K562 (cell line): ENCODE results near the gene GP1BB. TPM values are rescaled to one million over a fixed set of nuclear protein-coding genes. Genes with fewer than 3 reads are reported as not detected.

Experiments used
- CBX3 ChIP-seq, 2 experiments: IDR thresholded peaks; 1 replicate in 1 of 2; 2 replicates in 1 of 2; pipeline ENCODE4 v1.6.1; 2012; ENCODE audit warnings: inconsistent platforms in 2 of 2, low read length in 2 of 2, borderline replicate concordance in 1 of 2, control low read depth in 1 of 2
- CHCHD3 ChIP-seq: fragments of 250-450 bp; sonication (Bioruptor Pico); IDR thresholded peaks from 2 replicates; pipeline ENCODE4 v2.1.2; 2022; ENCODE audit warnings: mild to moderate bottlenecking
- E2F3 ChIP-seq: fragments of 250-450 bp; sonication (Bioruptor Pico); IDR thresholded peaks from 2 replicates; pipeline ENCODE4 v1.4.0; 2020; ENCODE audit warnings: mild to moderate bottlenecking
- KDM5B ChIP-seq: fragments of 200-600 bp; sonication (generic); IDR thresholded peaks from 2 replicates; pipeline ENCODE4 v1.6.1; 2012; ENCODE audit warnings: low read depth, mild to moderate bottlenecking, moderate library complexity, low read length, control low read depth, inconsistent platforms; ENCODE audit not compliant: insufficient replicate concordance
- L3MBTL2 ChIP-seq: fragments of 450-650 bp; IDR thresholded peaks from 2 replicates; pipeline ENCODE4 v1.6.1; 2016; ENCODE audit warnings: mild to moderate bottlenecking, moderate library complexity
- MTA3 ChIP-seq: fragments of 450-650 bp; formaldehyde crosslinking; IDR thresholded peaks from 2 replicates; pipeline ENCODE4 v1.6.1; 2017; ENCODE audit warnings: mild to moderate bottlenecking, borderline replicate concordance
- SPI1 ChIP-seq: IDR thresholded peaks from 2 replicates; pipeline ENCODE4 v1.6.1; 2011; ENCODE audit warnings: low read depth, low read length, control low read depth, borderline replicate concordance
- polyA plus RNA-seq, 8 experiments: library from polyadenylated mRNA; depleted of rRNA in 4 of 8; stranded (reverse) in 5 of 8; unstranded in 3 of 8; fragments of >200 nt; fragmentation: Nextera tagmentation in 2 of 8; fragmentation: Illumina TruSeq in 1 of 8; extraction: Ambion mirVana in 2 of 8; extraction: Trizol in 1 of 8; gene quantifications; 2 replicates each; pipeline versions ENCODE4 v1.2.1 to v1.2.3, GENCODE V29; 2011 to 2014; ENCODE audit warnings: inconsistent platforms in 1 of 8, missing spikeins in 1 of 8
- total RNA-seq, 7 experiments: library from RNA; depleted of rRNA in 6 of 7; stranded (reverse); fragments of >200 nt in 6 of 7; fragmentation: Illumina TruSeq in 2 of 7; extraction: Trizol in 2 of 7; gene quantifications; 2 replicates each; pipeline versions ENCODE4 v1.2.1 to v1.2.3, GENCODE V29; 2011 to 2021; ENCODE audit warnings: low replicate concordance in 1 of 7
- TF ChIP-seq, protein P1 (sequence below), 2 experiments: fragments of 150-350 bp in 1 of 2; IDR thresholded peaks; 2 replicates each; pipeline ENCODE4 v1.6.1; 2012 to 2016; ENCODE audit warnings: low read depth in 2 of 2, low read length in 2 of 2, mild to moderate bottlenecking in 1 of 2, moderate library complexity in 1 of 2
- TF ChIP-seq, protein P2 (sequence below): fragments of 250-450 bp; sonication (Bioruptor Pico); IDR thresholded peaks from 2 replicates; pipeline ENCODE4 v1.8.0; 2022; ENCODE audit warnings: inconsistent platforms, mild to moderate bottlenecking, moderate library complexity, borderline replicate concordance
- TF ChIP-seq, protein P3 (sequence below): sonication (generic); formaldehyde crosslinking; IDR thresholded peaks from 2 replicates; pipeline ENCODE4 v1.8.1; 2023; ENCODE audit warnings: mild to moderate bottlenecking, missing genetic modification reagents
- TF ChIP-seq, protein P4 (sequence below): sonication (generic); formaldehyde crosslinking; IDR thresholded peaks from 2 replicates; pipeline ENCODE4 v1.9.0; 2022; ENCODE audit warnings: mild to moderate bottlenecking, missing genetic modification reagents

The GP1BB gene
- total and polyA plus RNA-seq, 9 of the 15 experiments (the other 6 are each of a cell fraction or from before 2014, with no cell fraction given) = 0.69 to 162 (median 2.8) TPM

DNA sequence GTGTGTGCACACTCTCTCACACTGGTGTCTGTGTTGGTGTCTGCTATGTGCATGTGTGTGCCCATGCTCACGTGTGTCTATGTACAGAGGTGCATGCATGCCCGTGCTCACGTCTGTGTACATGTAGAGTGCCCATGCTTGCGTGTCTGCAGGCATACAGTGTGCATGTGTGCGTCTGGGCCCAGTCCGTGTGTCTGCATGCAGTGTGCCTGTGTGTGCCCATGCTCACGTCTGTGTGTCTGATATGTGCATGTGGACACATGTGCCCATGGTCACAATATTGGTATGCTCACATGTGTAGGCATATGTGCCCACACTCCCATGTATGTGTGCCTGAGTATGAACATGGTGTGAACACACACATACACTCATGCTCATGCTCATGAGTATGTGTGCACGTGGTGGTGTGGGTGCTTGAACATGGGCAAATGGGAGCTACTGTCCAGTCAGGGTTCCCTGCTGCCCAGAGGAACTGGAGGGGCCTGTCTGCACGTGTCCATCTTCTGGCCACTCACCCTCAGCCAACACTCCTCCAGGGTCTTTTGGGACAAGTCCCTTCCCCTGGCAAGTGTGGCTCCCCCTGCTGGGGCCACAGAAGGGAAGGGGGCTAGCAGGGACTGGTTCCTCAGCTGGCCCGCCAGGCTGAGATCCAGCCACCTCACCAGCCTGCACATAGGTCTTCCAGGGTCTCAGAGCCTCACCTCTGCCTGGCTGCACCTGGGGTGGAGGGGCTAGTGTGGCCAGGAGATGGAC is 29.9 kb downstream of the GP1BB start (continued):
- TF ChIP-seq, protein P1, sequence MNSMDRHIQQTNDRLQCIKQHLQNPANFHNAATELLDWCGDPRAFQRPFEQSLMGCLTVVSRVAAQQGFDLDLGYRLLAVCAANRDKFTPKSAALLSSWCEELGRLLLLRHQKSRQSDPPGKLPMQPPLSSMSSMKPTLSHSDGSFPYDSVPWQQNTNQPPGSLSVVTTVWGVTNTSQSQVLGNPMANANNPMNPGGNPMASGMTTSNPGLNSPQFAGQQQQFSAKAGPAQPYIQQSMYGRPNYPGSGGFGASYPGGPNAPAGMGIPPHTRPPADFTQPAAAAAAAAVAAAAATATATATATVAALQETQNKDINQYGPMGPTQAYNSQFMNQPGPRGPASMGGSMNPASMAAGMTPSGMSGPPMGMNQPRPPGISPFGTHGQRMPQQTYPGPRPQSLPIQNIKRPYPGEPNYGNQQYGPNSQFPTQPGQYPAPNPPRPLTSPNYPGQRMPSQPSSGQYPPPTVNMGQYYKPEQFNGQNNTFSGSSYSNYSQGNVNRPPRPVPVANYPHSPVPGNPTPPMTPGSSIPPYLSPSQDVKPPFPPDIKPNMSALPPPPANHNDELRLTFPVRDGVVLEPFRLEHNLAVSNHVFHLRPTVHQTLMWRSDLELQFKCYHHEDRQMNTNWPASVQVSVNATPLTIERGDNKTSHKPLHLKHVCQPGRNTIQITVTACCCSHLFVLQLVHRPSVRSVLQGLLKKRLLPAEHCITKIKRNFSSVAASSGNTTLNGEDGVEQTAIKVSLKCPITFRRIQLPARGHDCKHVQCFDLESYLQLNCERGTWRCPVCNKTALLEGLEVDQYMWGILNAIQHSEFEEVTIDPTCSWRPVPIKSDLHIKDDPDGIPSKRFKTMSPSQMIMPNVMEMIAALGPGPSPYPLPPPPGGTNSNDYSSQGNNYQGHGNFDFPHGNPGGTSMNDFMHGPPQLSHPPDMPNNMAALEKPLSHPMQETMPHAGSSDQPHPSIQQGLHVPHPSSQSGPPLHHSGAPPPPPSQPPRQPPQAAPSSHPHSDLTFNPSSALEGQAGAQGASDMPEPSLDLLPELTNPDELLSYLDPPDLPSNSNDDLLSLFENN (IDR thresholded peaks at IDR 0.05; ENCODE audit: low read depth in 2 of 2, low read length in 2 of 2) = no peak
- TF ChIP-seq, protein P2, sequence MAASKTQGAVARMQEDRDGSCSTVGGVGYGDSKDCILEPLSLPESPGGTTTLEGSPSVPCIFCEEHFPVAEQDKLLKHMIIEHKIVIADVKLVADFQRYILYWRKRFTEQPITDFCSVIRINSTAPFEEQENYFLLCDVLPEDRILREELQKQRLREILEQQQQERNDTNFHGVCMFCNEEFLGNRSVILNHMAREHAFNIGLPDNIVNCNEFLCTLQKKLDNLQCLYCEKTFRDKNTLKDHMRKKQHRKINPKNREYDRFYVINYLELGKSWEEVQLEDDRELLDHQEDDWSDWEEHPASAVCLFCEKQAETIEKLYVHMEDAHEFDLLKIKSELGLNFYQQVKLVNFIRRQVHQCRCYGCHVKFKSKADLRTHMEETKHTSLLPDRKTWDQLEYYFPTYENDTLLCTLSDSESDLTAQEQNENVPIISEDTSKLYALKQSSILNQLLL = 0 out of 2 replicates have a peak, but pooled peaks have one; percentile 47
- no peak for TF ChIP-seq CHCHD3
- 0 out of 2 replicates have a peak, but pooled peaks have one; percentile 6 for TF ChIP-seq SPI1
- peak in 1 of 2 experiments; percentile 64; a peak in 1 of 3 replicates for TF ChIP-seq CBX3 (IDR thresholded peaks at IDR 0.05; ENCODE audit: borderline replicate concordance in 1 of 2, low read length in 2 of 2)
- TF ChIP-seq, protein P3, sequence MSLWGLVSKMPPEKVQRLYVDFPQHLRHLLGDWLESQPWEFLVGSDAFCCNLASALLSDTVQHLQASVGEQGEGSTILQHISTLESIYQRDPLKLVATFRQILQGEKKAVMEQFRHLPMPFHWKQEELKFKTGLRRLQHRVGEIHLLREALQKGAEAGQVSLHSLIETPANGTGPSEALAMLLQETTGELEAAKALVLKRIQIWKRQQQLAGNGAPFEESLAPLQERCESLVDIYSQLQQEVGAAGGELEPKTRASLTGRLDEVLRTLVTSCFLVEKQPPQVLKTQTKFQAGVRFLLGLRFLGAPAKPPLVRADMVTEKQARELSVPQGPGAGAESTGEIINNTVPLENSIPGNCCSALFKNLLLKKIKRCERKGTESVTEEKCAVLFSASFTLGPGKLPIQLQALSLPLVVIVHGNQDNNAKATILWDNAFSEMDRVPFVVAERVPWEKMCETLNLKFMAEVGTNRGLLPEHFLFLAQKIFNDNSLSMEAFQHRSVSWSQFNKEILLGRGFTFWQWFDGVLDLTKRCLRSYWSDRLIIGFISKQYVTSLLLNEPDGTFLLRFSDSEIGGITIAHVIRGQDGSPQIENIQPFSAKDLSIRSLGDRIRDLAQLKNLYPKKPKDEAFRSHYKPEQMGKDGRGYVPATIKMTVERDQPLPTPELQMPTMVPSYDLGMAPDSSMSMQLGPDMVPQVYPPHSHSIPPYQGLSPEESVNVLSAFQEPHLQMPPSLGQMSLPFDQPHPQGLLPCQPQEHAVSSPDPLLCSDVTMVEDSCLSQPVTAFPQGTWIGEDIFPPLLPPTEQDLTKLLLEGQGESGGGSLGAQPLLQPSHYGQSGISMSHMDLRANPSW (CRISPR knock-in tag) = peak; percentile 71; the same call in 1 of the 2 replicates
- TF ChIP-seq L3MBTL2 = peak; percentile 76
- TF ChIP-seq KDM5B = peak; percentile 24
- TF ChIP-seq, protein P4, sequence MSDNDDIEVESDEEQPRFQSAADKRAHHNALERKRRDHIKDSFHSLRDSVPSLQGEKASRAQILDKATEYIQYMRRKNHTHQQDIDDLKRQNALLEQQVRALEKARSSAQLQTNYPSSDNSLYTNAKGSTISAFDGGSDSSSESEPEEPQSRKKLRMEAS (CRISPR knock-in tag) = no peak
- 0 out of 2 replicates have a peak, but pooled peaks have one; percentile 58 for TF ChIP-seq MTA3
- TF ChIP-seq E2F3 (CRISPR knock-in tag) = 0 out of 2 replicates have a peak, but pooled peaks have one; percentile 38
